B cell (primary cell): ENCODE data around the gene CLCNKB. TPM values are rescaled to one million over a fixed set of nuclear protein-coding genes. Genes with fewer than 3 reads are reported as not detected.

Source experiments
- ATAC-seq: fragments of 200-7000 bp; cut with Tn5 transposase; one replicate; pipeline ENCODE4 v1.10.0; 2021; ENCODE audit warnings: low read depth, mild to moderate bottlenecking, moderate number of reproducible peaks, moderate library complexity
- CTCF ChIA-PET: fragments of 350-600 bp; sonication (Branson Sonifier 250); formaldehyde crosslinking; loops from one replicate; lab custom pipeline; 2021; ENCODE audit warnings: antibody characterized with exemption, inconsistent platforms; lab: Charles Lee
- POLR2A ChIA-PET: fragments of 350-600 bp; sonication (Branson Sonifier 250); formaldehyde crosslinking; loops from one replicate; lab custom pipeline; 2021; ENCODE audit warnings: antibody characterized with exemption; lab: Charles Lee
- DNase-seq: peaks from one replicate; pipeline ENCODE4 v3.0.0; 2013
- H2AFZ ChIP-seq: 2 replicates; pipeline ENCODE4 v1.6.1; 2012; ENCODE audit warnings: mild to moderate bottlenecking, low read depth, low read length; ENCODE audit not compliant: insufficient read depth, poor library complexity, severe bottlenecking
- H3K27ac ChIP-seq, 2 donors: 1 replicate in 1 of 2; 2 replicates in 1 of 2; pipeline ENCODE4 v1.5.1; 2012 to 2013; ENCODE audit warnings: low read length in 2 of 2, mild to moderate bottlenecking in 2 of 2, moderate library complexity in 1 of 2
- H3K27me3 ChIP-seq, 4 experiments: fragments of 200-600 bp in 1 of 4; sonication (generic) in 1 of 4; replicated peaks in 1 of 4; 1 replicate in 2 of 4; 2 replicates in 2 of 4; pipeline versions ENCODE4 v1.6.1 to v1.7.0; 2013 to 2016; ENCODE audit warnings: low read length in 3 of 4, mild to moderate bottlenecking in 2 of 4, mixed read lengths in 1 of 4, moderate library complexity in 1 of 4; ENCODE audit not compliant: insufficient read depth in 4 of 4, control insufficient read depth in 3 of 4; ENCODE audit errors: control extremely low read depth in 1 of 4
- H3K36me3 ChIP-seq, 2 experiments: replicated peaks in 1 of 2; 1 replicate in 1 of 2; 2 replicates in 1 of 2; pipeline versions ENCODE4 v1.6.1 to v1.7.1; 2013; ENCODE audit warnings: low read length in 1 of 2; ENCODE audit not compliant: insufficient read depth in 2 of 2, control insufficient read depth in 1 of 2; ENCODE audit errors: control extremely low read depth in 1 of 2, extremely low read depth in 1 of 2
- H3K4me1 ChIP-seq, 2 donors: fragments of 200-600 bp in 1 of 2; sonication (generic) in 1 of 2; 1 replicate in 1 of 2; 2 replicates in 1 of 2; pipeline versions ENCODE4 v1.5.1 to v1.6.1; 2013 to 2017; ENCODE audit warnings: low read length in 2 of 2; ENCODE audit not compliant: control insufficient read depth in 2 of 2, insufficient read depth in 2 of 2
- H3K4me2 ChIP-seq: replicated peaks from 2 replicates; pipeline ENCODE3; 2012; ENCODE audit warnings: mild to moderate bottlenecking, low read depth, low read length; ENCODE audit not compliant: poor library complexity, severe bottlenecking
- H3K4me3 ChIP-seq, 5 experiments: fragments of 200-600 bp in 1 of 5; sonication (generic) in 1 of 5; 1 replicate in 3 of 5; 2 replicates in 2 of 5; pipeline versions ENCODE4 v1.5.1 to v1.7.0; 2011 to 2016; ENCODE audit warnings: low read length in 4 of 5, mild to moderate bottlenecking in 4 of 5, low read depth in 2 of 5, control low read depth in 1 of 5, moderate library complexity in 1 of 5; ENCODE audit not compliant: insufficient read depth in 1 of 5; ENCODE audit errors: control extremely low read depth in 1 of 5, extremely low read depth in 1 of 5
- H3K79me2 ChIP-seq: fragments of 200-600 bp; sonication (generic); one replicate; pipeline ENCODE4 v1.6.0; 2016; ENCODE audit warnings: low read length; ENCODE audit not compliant: control insufficient read depth, insufficient read depth
- H3K9ac ChIP-seq: fragments of 200-600 bp; sonication (generic); 2 replicates; pipeline ENCODE4 v1.6.1; 2017; ENCODE audit warnings: mild to moderate bottlenecking, low read length, moderate library complexity
- H3K9me3 ChIP-seq, 3 donors: one replicate each; pipeline versions ENCODE4 v1.6.1 to v1.7.1; 2013; ENCODE audit warnings: low read length in 2 of 3; ENCODE audit not compliant: control insufficient read depth in 2 of 3, insufficient read depth in 1 of 3; ENCODE audit errors: control extremely low read depth in 1 of 3
- H4K20me1 ChIP-seq: 2 replicates; pipeline ENCODE4 v1.6.0; 2012; ENCODE audit warnings: mild to moderate bottlenecking, low read length; ENCODE audit not compliant: insufficient read depth, control insufficient read depth, poor library complexity, severe bottlenecking
- H3K27ac Mint-ChIP-seq: one replicate; pipeline ENCODE4 v1.8.0; 2021; ENCODE audit warnings: mixed read lengths
- H3K27me3 Mint-ChIP-seq: one replicate; pipeline ENCODE4 v1.8.0; 2021; ENCODE audit warnings: mixed read lengths
- H3K4me1 Mint-ChIP-seq: one replicate; pipeline ENCODE4 v1.8.0; 2021; ENCODE audit warnings: mixed read lengths
- H3K4me3 Mint-ChIP-seq: one replicate; pipeline ENCODE4 v1.8.0; 2021; ENCODE audit warnings: mixed read lengths
- H3K9me3 Mint-ChIP-seq: one replicate; pipeline ENCODE4 v1.8.0; 2022; ENCODE audit warnings: mixed read lengths; ENCODE audit not compliant: insufficient read depth
- CTCF ChIP-seq: fragments of 200-600 bp; IDR thresholded peaks from one replicate; pipeline ENCODE4 v1.8.0; 2022; ENCODE audit warnings: antibody characterized with exemption, mild to moderate bottlenecking
- EZH2 ChIP-seq: IDR thresholded peaks from 2 replicates; pipeline ENCODE4 v1.6.1; 2012; ENCODE audit warnings: borderline replicate concordance, low read depth, mild to moderate bottlenecking, moderate library complexity, low read length; ENCODE audit not compliant: insufficient read depth, poor library complexity, severe bottlenecking
- WGBS: methylation state at CpG from one replicate; pipeline ENCODE4 v1.1.5; 2013; ENCODE audit warnings: missing lambda C conversion rate; ENCODE audit not compliant: insufficient coverage; 5-methylcytosine and 5-hydroxymethylcytosine counted together
- intact Hi-C: fragments of 100-400 bp; cut with micrococcal nuclease; formaldehyde crosslinking; loops from one replicate; pipeline ENCODE4 v1.10.0; 2022
- polyA plus RNA-seq: library from polyadenylated mRNA; depleted of rRNA; stranded (reverse); fragments of >200 nt; gene quantifications from 2 replicates; pipeline ENCODE4 v1.2.3, GENCODE V29; 2012
- total RNA-seq, 2 donors: library from RNA; stranded (reverse); fragments of 120-200 nt in 1 of 2; gene quantifications; 1 replicate in 1 of 2; 2 replicates in 1 of 2; pipeline versions ENCODE4 v1.2.3 to v1.2.4, GENCODE V29; 2013 to 2022

The CLCNKB gene
- total and polyA plus RNA-seq, 2 donors (not counting 1 experiment from before 2014, with no cell fraction given) = not detected

DNA sequence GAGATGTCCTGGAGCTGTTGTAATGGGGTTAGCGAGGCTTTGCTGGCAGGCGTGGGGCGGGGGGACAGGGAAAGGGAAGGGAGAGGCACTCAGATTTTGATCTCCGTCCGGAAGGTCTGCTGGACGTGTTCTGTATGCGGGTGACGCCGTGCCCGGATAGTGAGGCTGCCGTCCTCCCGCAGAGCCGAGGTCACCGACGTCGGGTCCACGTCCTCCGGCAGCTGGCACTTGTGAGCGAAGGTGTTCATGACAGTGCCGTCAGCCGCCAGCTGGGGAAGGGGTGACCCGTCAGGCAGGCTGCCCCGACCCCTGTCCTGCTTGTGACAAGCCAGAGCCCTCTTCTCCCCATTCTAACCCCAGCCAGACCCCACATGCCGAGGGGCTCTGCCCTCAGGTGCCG, 28.1 kb upstream of the CLCNKB start:
- H3K27ac Mint-ChIP-seq = peak overlapping the region; percentile 46
- POLR2A ChIA-PET = no interaction called here
- WGBS = 93% methylated on average over 22 of the region's 25 CpGs
- no peak overlapping the region for H3K4me3 Mint-ChIP-seq
- ATAC-seq = no peak
- H3K4me2 ChIP-seq = no peak overlapping the region
- H3K9me3 Mint-ChIP-seq = no peaks in the 10 kb centered on the region
- CTCF ChIA-PET = no interaction called here
- no peaks in the 10 kb centered on the region for H3K27me3 Mint-ChIP-seq
- H3K9me3 ChIP-seq = no peaks in the 10 kb centered on the region
- H3K79me2 ChIP-seq = no peaks in the 10 kb centered on the region
- H2AFZ ChIP-seq = no peak overlapping the region
- H3K4me1 ChIP-seq = peaks cover 18 to 32% of the 10 kb centered on the region in 2 donors
- intact Hi-C loops = no loop called here
- no peak overlapping the region for H3K4me3 ChIP-seq
- peaks cover 28% of the 10 kb centered on the region for H3K4me1 Mint-ChIP-seq
- no peaks in the 10 kb centered on the region for H3K27me3 ChIP-seq
- no peak for DNase-seq
- no peak overlapping the region for H3K9ac ChIP-seq
- TF ChIP-seq EZH2 = no peak
- no peak for TF ChIP-seq CTCF
- no peaks in the 10 kb centered on the region for H4K20me1 ChIP-seq
- H3K36me3 ChIP-seq = no peaks in the 10 kb centered on the region
- H3K27ac ChIP-seq = no peak overlapping the region

DNA sequence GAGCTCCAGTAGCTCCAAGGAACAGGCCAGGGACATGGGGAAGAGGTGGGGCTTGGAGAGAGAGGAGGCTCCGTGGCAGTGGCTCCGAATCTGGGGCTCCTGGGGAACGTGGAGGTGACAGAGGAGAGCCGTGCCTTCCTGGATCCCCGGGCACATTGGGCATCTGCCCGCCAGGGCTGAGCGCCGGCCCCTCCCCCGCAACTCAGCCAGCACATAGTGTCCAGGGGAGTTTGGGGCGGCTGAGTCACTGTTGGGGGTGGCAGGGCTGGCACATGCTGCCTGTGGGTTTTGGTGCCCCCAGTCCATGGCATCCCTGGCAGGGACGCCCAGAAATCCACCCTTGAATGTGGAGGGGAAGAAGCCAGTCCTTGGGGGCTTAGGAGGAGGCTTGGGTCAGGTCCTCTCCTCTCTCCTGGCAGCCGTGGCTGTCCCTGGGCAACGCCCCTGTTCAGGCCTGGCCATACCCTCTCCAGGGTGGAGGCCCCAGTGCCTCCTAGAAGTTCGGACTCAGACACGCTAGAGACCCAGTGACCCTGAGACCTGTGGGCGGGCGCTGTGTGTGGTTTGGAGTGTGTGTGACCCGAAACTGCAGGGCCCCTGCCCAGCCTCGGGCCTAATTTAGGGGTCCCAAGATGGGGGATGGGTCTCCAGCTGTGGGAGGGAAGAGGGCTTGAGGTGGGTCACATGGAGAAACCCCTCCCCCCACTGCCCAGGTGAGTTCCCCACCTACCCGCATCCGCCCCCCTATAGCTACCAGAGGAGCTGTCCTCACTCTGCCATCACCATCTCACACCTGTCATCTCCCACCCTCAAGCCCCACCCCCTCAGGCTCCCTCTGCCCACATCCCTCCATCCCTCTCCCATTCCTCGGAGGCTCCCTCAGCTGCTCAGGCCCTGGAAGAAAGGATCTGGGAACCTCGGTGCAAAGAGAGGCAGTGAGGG, 27.4 kb upstream of the CLCNKB start:
- TF ChIP-seq CTCF (no peak), EZH2 (no peak)
- no peak overlapping the region for H3K27ac Mint-ChIP-seq
- no peaks in the 10 kb centered on the region for H3K27me3 Mint-ChIP-seq
- Histone ChIP-seq H2AFZ (no peak overlapping the region), H3K27me3 (no peaks in the 10 kb centered on the region), H3K79me2 (no peaks in the 10 kb centered on the region), H3K9me3 (no peaks in the 10 kb centered on the region), H3K4me2 (no peak overlapping the region), H3K27ac (no peak overlapping the region), H3K4me3 (no peak overlapping the region), H3K9ac (no peak overlapping the region), H4K20me1 (no peaks in the 10 kb centered on the region), H3K4me1 (peaks cover 18 to 32% of the 10 kb centered on the region in 2 donors), H3K36me3 (no peaks in the 10 kb centered on the region)
- ChIA-PET CTCF (interaction anchor here (0.9 to 3.6 kb wide), 2 partner anchors 8 to 1432 kb away, joined by 3 to 15 read pairs; no protein-coding TSS in a partner anchor), POLR2A (interaction anchor here (0.6 kb wide), 1 partner anchor 151 kb away, joined by 3 read pairs; no protein-coding TSS in a partner anchor)
- no peak for ATAC-seq
- H3K9me3 Mint-ChIP-seq = no peaks in the 10 kb centered on the region
- 87% methylated on average over 17 of the region's 23 CpGs for whole genome bisulfite sequencing
- peaks cover 28% of the 10 kb centered on the region for H3K4me1 Mint-ChIP-seq
- no peak for DNase-seq
- H3K4me3 Mint-ChIP-seq = no peak overlapping the region
- intact Hi-C loops = no loop called here
